HG03025 (cell line): Measurements from ENCODE around the gene THEM5.

Source experiments
- ATAC-seq: cut with Tn5 transposase; IDR thresholded peaks from one replicate; pipeline ENCODE4 v1.9.1; 2021; ENCODE audit warnings: mild to moderate bottlenecking, moderate library complexity; ENCODE audit not compliant: unreplicated experiment, low FRiP score

The THEM5 gene

GRCh38 chr1:151823175-151823574, 30.3 kb downstream of the THEM5 start:
- ATAC-seq: no peak

- ATAC-seq: no peak
Measured at GRCh38 chr1:151822404-151822803, 31.1 kb downstream of the THEM5 start.

GRCh38 chr1:151820940-151821339, 32.6 kb downstream of the THEM5 start:
- ATAC-seq: no peak

GRCh38 chr1:151819976-151820623, 33.4 kb downstream of the THEM5 start:
- ATAC-seq: no peak

GRCh38 chr1:151819227-151819835, 34.2 kb downstream of the THEM5 start:
- no peak for ATAC-seq

GRCh38 chr1:151817353-151817730, 36.2 kb downstream of the THEM5 start:
- no peak for ATAC-seq

GRCh38 chr1:151816548-151817352, 36.8 kb downstream of the THEM5 start:
- ATAC-seq: no peak

GRCh38 chr1:151815716-151816327, 37.7 kb downstream of the THEM5 start:
- ATAC-seq: no peak

- ATAC-seq: no peak
Measured at GRCh38 chr1:151814971-151815545, 38.5 kb downstream of the THEM5 start.

GRCh38 chr1:151814426-151814825, 39.1 kb downstream of the THEM5 start:
- no peak for ATAC-seq

GRCh38 chr1:151813271-151813977, 40.1 kb downstream of the THEM5 start:
- ATAC-seq: no peak

GRCh38 chr1:151811181-151811580, 42.3 kb downstream of the THEM5 start:
- no peak for ATAC-seq

- no peak for ATAC-seq
Measured at GRCh38 chr1:151809985-151810556, 43.4 kb downstream of the THEM5 start.

GRCh38 chr1:151809290-151809984, 44.1 kb downstream of the THEM5 start:
- no peak for ATAC-seq

- ATAC-seq: no peak
Measured at GRCh38 chr1:151807766-151808165, 45.7 kb downstream of the THEM5 start.

- ATAC-seq: no peak
Measured at GRCh38 chr1:151807131-151807530, 46.4 kb downstream of the THEM5 start.

- no peak for ATAC-seq
Measured at GRCh38 chr1:151806170-151806569, 47.3 kb downstream of the THEM5 start.

- no peak for ATAC-seq
Measured at GRCh38 chr1:151805066-151805820, 48.3 kb downstream of the THEM5 start, which contains the start of gene LINGO4. Gene LINGO4 (minus strand): TSS chr1:151805419. CDS start chr1:151802704, 2,715 bp downstream.
